GM10266 (cell line): ENCODE data around the gene LEMD1.
"Not testable (repeated sequence)": the region's sequence is repeated elsewhere in the genome, so short reads cannot be mapped to it uniquely, and the experiment has no call there.

ENCODE experiments used
- DNase-seq: peaks from one replicate; pipeline ENCODE4 v3.0.0; 2012; ENCODE audit errors: extremely low spot score
- CTCF ChIP-seq: IDR thresholded peaks from 2 replicates; pipeline ENCODE4 v1.5.1; 2012; ENCODE audit warnings: mild to moderate bottlenecking, low read depth; ENCODE audit not compliant: control insufficient read depth, insufficient read depth; ENCODE audit errors: missing control alignments

LEMD1 gene

GRCh38 chr1:205369701-205370123, 52.1 kb downstream of the LEMD1 start:
- DNase-seq, result no peak
- TF ChIP-seq CTCF, result no peak

GRCh38 chr1:205368478-205368877, 53.4 kb downstream of the LEMD1 start:
- no peak for TF ChIP-seq CTCF
- no peak for DNase-seq

- TF ChIP-seq CTCF, result no peak
- DNase-seq, result no peak
These were observed 55.9 kb downstream of the LEMD1 start for GRCh38 chr1:205365945-205366463.

- DNase-seq, result not testable (repeated sequence)
These were observed 56.8 kb downstream of the LEMD1 start for GRCh38 chr1:205365086-205365485.

GRCh38 chr1:205360891-205361290, 61.0 kb downstream of the LEMD1 start:
- TF ChIP-seq CTCF, result no peak
- DNase-seq, result no peak

- no peak for DNase-seq
- no peak for TF ChIP-seq CTCF
These were observed 61.9 kb downstream of the LEMD1 start for GRCh38 chr1:205359771-205360565.

GRCh38 chr1:205358579-205358978, 63.3 kb downstream of the LEMD1 start:
- no peak for DNase-seq
- TF ChIP-seq CTCF, result no peak
